ENCODE data around the gene KHDC4.
A peak's percentile ranks its signal among the peaks of the same experiment; 100 is the strongest.

Gene KHDC4

DNA sequence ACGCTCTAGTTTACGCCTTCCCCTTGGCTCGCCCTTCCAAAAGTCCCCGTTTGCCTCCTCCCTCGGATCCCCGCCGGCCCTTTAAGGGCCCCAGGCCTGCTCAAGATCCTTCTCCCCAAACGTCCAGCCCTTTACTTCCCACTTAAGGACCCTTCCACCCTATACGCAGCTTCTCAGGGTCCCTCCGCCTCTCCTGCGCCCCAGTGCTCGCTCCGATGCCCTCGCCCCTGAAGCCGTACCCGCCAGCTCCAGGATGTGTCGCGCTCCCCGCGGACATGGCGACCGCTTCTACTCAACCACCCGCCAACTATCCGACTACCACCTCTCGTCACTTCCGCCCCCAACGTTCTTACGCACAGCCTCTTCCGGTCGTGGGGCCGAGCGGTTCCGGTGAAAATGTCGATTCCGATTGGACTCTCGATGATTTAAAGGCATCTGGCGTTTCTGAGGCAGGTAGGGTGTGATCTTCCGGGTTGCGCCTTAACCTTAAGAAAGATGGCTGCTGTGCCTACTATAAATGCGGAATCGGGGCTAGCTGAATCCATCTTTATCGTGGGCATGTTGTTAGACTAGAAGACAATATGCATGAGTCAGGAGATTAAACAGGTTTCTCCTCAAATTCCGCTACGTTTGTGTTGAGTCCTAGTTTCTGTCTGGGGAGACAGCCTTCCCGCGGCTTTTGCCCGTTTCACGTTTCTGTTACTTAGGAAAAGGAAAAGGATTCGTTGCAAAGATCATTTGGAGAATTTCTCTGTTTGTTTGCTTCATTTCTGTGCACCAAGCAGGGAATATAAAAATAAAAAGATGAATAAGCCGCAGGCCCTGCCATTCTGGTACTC, at the start of gene KHDC4:
Gene KHDC4 (minus strand): TSS at position 317 of the 839 bp plus-strand sequence. CDS start 40 bp downstream, at position 277.
- DNase-seq: peak; percentile 77 to 88 (median 81)

- no peak for DNase-seq
Observed at GRCh38 chr1:155983191-155984024, 49.2 kb upstream of the KHDC4 start.

- DNase-seq: no peak
Observed at GRCh38 chr1:155982106-155982505, 47.9 kb upstream of the KHDC4 start.

- DNase-seq: peak in 1 of 4 experiments; percentile 23
Observed at GRCh38 chr1:155981266-155982088, 47.3 kb upstream of the KHDC4 start.

DNA sequence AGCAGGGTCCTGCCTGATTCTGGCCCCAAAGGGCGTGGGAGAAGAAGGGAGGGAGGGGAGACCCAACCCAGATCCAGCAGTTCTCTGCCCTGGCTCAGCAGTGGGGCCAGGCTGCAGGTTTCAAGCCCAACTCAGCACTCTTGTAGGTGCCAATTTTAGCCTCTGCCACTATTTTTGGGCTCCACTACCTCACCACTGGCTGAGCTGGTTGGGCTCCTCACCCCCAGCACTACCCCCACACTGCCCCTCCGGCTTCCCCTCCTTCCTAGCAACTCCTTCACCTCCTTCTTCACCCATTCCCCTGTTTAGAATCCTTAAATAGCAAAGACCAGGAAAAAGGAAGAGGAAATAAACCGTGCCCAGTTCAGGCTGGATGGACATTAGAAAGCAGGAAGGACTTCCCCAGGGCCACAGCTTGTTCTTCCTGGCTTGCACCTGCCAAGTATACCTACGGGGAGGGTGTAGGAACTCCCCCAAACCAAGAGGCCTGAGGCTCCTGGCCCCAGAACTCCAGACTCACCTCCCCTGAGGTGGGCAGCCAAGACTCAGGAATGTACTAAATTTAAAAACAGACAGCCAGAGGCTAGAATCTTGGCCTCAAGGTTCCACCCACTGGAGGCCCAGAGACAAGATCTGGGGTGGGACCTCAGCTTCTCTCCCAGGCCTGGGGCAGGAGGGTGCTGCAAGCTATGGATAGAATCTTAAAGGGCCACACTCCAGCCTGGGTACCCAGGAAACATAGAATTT, 45.6 kb upstream of the KHDC4 start:
- no peak for DNase-seq

DNA sequence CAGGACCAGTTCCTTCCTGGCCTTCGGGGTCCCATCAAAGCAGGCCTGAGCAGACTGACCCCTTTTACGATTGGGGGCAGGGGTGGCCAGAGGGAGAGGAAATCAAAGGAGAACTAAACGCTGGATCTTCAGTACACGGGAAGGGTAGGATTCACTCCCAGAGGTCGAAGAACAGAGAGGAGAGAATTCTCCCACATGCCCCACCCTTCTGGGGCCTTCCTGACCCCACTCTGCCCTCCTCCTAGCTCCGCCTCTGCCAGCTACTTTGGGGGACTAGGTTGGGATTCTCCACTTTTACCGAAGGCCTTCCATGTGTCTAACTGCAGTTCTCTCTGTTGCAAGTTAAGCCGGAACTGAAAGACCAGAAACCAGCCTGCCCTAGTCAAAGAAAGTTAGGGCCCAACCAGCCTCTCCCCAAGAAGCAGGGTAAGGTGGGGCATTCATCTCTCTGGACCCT, 44.8 kb upstream of the KHDC4 start:
- DNase-seq: no peak

GRCh38 chr1:155978325-155978972, 44.2 kb upstream of the KHDC4 start, which contains the start of gene ARHGEF2:
ARHGEF2 (minus strand) TSS chr1:155978547; CDS start chr1:155978427, 120 bp downstream.
- peak in 3 of 4 experiments; percentile 32 to 70 (median 55) for DNase-seq

- peak in 2 of 4 experiments; percentile 32 to 38 for DNase-seq
Observed at GRCh38 chr1:155977690-155978324, 43.6 kb upstream of the KHDC4 start.

DNA sequence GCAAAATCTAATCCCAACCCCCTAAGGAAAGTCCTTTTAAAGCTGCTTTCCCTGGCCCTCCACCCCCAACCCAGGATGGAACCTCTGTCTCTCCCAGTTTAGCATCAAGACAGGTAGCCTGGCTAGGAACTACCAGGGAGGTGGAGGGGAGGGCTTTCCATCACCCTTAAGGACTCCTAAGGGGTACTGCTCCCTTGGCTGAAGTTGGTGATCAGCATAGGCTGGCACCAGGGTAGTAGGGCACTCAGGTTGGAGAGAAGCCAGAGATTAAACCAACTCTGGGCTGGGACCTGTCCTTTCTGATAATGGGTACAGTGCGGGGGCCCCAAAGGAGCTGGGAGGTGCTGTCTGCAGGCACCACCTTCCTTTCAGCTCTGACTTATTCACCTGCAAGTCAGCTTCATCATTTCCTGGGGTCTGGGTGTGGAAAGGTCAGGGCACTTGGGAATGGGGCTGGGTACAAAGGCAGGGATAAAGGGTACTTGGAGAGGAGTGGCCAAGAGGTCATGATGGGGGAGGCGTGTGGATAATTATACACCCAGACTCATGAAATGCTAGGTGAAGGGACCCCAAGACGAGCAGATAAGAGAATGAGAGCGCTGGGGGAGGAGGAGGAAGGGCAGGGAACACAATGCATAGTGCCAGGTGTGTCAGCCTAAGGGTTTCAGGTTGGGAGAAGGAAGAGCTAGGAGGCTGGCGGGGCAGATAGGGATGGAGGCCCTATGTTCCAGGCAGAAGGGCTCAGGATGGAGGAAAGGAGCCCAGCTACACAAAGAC, 42.9 kb upstream of the KHDC4 start:
- DNase-seq: peak in 1 of 4 experiments; percentile 16

- DNase-seq: peak in 2 of 4 experiments; percentile 51 to 67
Observed at GRCh38 chr1:155976062-155976912, 42.1 kb upstream of the KHDC4 start.

DNA sequence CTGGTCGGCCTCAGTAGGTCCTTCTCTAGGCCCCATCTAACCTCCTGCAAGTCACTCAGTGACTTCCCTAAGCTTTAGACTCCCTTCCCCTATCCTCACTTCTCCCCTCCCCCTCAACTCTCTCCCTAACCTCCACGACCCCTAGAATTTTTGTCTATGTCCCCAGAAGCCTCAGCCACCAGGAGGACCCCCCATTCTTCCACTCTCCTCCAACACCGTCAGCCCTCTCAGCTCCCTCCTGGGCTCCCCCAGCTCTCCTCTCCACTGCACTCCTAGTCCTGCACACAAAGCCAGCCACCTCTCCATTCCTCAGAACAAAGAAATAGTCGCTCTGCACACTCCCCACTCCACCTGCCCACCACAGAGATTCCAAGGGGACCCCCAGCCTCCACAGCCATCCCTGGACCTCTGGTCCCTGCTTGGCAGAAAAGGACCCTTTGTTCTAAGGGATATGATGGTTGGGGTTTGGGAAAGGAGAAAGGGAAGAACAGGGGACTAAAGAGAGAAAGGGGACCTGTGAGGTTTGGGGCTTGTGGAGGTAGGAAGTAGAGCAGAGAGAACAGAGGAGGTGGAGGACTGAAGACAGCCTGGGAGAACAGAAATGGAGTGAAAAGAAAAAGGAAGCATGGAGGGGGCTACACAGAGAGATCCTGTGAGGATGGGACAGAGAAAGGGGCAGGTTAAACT, 41.3 kb upstream of the KHDC4 start:
- DNase-seq: no peak

- no peak for DNase-seq
Observed at GRCh38 chr1:155974208-155975115, 40.2 kb upstream of the KHDC4 start.

DNA sequence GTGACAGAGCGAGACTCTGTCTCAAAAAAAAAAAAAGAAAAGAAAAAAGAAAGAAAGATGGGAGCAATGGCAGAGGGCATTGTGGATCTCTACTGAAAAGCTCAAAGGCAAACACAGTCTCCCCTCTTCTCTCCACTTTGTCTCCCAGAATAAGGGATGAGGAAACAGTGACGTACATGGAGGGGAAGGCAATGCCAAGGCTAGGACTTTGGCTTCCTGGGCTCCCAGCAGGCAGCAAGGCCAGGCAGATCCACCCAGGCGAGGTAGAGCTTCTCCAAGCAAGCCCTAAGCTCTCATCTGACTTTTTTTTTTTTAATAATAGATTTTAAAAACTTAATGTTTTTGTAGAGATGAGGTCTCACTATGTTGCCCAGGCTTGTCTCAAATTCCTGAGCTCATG, 39.5 kb upstream of the KHDC4 start:
- no peak for DNase-seq

- DNase-seq: no peak
Observed at GRCh38 chr1:155971910-155972809, 37.9 kb upstream of the KHDC4 start.

DNA sequence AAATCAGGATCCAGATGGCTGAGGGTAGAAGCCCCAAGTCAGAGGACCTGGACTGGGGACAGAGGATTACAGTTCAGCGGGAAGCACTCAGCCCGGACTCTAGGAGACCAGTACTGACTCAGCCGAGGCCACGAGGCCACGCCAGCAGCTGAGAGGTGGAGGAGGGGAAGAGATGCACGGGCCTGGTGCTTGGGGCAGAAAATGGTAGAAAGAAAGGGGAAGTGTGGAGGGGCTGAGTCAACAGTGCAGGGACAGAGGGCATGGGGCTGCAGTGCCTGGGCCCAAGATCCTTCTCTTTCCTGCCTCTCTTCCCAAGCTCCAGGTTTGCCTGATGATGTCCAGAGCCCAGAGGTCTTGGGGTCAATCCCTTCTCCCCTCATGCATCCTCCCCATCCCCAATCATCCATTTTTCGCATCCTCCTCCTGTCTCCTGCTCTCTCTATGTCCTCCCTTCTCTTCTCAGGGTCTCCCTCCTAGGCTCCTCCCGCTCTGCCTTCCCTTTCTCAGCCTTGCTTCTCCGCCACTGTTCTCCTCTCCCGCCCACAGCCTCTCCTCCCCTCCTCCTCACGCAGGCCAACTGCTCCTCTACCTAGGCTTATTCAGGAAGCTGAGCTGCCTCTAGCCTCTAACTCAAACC, 36.4 kb upstream of the KHDC4 start:
- DNase-seq: peak in 1 of 4 experiments; percentile 13

DNA sequence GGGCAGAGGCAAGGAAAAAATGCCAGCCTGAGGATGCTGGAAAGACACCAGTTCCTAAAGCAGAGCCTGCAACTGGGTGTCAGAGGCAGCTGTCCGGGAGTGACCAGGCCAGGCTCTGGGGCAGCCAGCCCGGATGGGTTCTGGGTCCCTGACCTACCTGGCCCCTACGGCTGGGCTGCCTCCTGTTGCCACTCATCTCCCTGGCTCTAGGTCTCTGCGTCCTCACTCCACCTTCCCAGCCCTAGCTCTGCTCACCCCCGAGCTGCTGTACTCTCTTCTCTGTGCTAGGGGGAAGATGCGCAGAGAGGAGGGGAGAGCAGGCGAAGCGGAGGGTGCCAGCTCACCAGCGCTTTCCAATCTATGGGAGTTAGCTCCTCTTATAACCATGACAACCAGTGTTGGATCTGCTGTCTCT, 35.2 kb upstream of the KHDC4 start:
- no peak for DNase-seq

Measured in activated naive CD4-positive, alpha-beta T cell (primary cell).